Measurements from ENCODE around the gene CD300LD. TPM values are rescaled to one million over a fixed set of nuclear protein-coding genes. Genes with fewer than 3 reads are reported as not detected.
"Not testable (repeated sequence)": the region's sequence is repeated elsewhere in the genome, so short reads cannot be mapped to it uniquely, and the experiment has no call there.

The CD300LD gene
- not detected in 2 replicates for total RNA-seq

DNA sequence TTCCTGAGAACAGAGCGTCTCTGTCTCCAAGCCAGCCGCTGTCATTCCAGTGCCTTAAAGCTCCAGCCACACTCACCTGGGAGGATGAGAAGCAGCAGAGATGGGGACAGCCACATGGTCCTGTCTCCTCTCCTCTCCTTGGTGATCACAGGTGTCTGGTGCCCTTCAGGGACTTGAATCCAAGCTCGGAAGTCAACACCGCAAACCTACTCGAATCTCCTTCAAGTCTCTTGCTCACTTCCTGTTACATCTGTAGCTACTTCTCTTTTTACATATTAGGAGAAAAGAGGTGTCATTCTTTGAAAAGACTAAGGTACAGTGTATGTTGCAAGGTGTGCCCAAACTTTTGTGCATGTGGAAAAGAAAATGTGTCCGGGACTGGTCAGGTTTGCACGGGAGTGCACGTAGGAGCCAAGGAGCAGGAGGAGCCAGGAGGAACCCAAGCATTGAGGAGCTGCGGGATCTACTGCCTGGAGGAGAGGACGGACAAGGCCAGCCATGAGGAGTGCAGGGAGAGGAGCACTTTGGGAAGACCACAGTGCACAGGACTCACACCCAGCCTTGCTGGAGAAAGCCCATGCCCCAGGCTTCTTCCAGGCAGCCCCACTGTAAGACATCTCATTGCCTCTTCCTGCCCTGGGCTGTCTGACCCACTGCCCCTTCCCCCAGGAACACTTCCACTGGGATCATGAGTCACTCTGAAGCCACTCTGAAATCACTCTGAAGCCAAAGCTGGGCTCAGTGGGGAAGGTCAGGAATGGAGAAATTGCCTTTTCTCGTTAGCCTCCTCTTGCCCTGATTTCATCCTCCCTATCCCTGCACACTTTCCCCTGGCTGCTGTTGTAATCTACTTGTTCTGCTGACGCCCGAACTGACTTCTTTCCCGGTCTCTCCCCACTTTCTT lies at the start of gene CD300LD:
TSS of gene CD300LD (minus strand) at position 197 of the 904 bp plus-strand sequence. CDS start at position 116, 81 bp downstream.
- DNase-seq (ENCODE audit: low read depth): no peak
- Histone ChIP-seq H3K4me3 (ENCODE audit: low read depth, low read length) (no peak within 1 kb of the TSS), H3K36me3 (ENCODE audit: control insufficient read depth, insufficient read depth, low read length) (no peaks in the 10 kb centered on the region), H3K27me3 (ENCODE audit: control insufficient read depth, insufficient read depth, low read length) (peaks cover 3% of the 10 kb centered on the region)
- no peak for TF ChIP-seq CTCF (IDR thresholded peaks at IDR 0.05; ENCODE audit: insufficient read depth, low read length, poor library complexity, severe bottlenecking)

DNA sequence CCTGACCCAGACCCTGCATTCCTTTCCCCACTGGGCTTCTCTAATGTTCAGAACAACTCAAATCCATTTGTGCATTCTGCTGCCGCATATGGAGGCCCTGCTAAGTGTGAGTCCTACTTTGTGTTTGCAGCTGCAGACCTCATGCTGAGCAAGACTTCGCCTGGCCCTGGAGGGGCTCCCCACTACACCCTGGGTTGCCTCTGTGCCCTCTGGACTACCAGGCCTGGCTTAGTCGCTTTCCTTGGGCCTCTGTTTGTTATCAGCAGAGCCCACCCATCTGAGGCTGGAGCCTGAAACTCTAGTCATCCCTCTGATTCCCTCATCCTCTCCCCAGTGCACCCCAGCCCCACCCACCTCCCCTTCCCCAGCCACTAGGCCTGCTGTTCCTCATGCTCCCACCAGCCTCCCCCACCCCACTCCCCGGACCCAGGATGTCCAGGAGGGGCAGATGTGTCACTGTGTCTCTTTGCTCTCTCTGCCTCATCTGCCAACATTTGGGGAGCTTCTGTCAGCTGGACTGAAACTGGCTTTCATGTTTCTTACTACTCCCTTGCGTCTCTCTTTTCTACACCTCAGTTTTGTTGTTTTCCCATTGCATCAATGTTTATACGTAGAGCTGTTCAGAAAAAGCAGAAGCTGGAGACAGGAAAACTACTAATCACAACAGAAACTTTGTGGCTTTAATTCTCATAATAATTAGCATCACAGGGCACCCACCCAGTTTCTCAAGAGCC lies 49.3 kb upstream of the CD300LD start:
- H3K27me3 ChIP-seq (ENCODE audit: control insufficient read depth, insufficient read depth, low read length): peaks cover 2% of the 10 kb centered on the region
- no peaks in the 10 kb centered on the region for H3K36me3 ChIP-seq (ENCODE audit: control insufficient read depth, insufficient read depth, low read length)
- TF ChIP-seq CTCF (IDR thresholded peaks at IDR 0.05; ENCODE audit: insufficient read depth, low read length, poor library complexity, severe bottlenecking): no peak
- no peak for DNase-seq (ENCODE audit: low read depth)
- H3K4me3 ChIP-seq (ENCODE audit: low read depth, low read length): no peak overlapping the region

GRCh38 chr17:74639704-74640151 lies 47.6 kb upstream of the CD300LD start:
- peaks cover 2% of the 10 kb centered on the region for H3K27me3 ChIP-seq (ENCODE audit: control insufficient read depth, insufficient read depth, low read length)
- H3K36me3 ChIP-seq (ENCODE audit: control insufficient read depth, insufficient read depth, low read length): no peaks in the 10 kb centered on the region
- H3K4me3 ChIP-seq (ENCODE audit: low read depth, low read length): no peak overlapping the region
- DNase-seq (ENCODE audit: low read depth): no peak
- TF ChIP-seq CTCF (IDR thresholded peaks at IDR 0.05; ENCODE audit: insufficient read depth, low read length, poor library complexity, severe bottlenecking): no peak

- DNase-seq (ENCODE audit: low read depth): no peak
- Histone ChIP-seq H3K27me3 (ENCODE audit: control insufficient read depth, insufficient read depth, low read length) (peaks cover 2% of the 10 kb centered on the region), H3K4me3 (ENCODE audit: low read depth, low read length) (no peak overlapping the region), H3K36me3 (ENCODE audit: control insufficient read depth, insufficient read depth, low read length) (no peaks in the 10 kb centered on the region)
- TF ChIP-seq CTCF (IDR thresholded peaks at IDR 0.05; ENCODE audit: insufficient read depth, low read length, poor library complexity, severe bottlenecking): no peak
Measured at GRCh38 chr17:74637926-74638325, 45.8 kb upstream of the CD300LD start.

- no peak for DNase-seq (ENCODE audit: low read depth)
- Histone ChIP-seq H3K36me3 (ENCODE audit: control insufficient read depth, insufficient read depth, low read length) (no peaks in the 10 kb centered on the region), H3K27me3 (ENCODE audit: control insufficient read depth, insufficient read depth, low read length) (peaks cover 2% of the 10 kb centered on the region), H3K4me3 (ENCODE audit: low read depth, low read length) (no peak overlapping the region)
- no peak for TF ChIP-seq CTCF (IDR thresholded peaks at IDR 0.05; ENCODE audit: insufficient read depth, low read length, poor library complexity, severe bottlenecking)
Measured at GRCh38 chr17:74637265-74637664, 45.2 kb upstream of the CD300LD start.

DNA sequence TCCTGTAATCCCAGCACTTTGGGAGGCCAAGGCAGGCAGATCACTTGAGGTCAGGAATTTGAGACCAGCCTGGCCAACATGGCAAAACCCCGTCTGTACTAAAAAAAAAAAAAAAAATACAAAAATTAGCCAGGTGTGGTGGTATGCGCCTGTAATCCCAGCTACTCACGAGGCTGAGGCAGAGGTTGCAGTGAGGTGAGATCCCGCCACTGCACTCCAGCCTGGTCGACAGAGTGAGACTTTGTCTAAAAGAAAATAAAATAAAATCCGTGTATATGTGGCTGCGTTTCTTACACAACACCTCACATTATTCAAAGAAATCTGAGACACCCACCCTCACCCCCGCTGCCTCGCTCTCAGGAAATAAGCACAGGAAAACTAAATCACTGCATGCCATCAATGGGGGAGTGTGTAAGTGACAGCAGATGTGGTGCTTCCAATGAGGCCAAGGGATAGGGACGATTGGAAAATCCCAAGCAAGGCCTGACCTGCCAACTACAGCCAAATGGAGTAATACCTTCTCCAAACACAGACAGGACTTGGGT lies 44.5 kb upstream of the CD300LD start:
- not testable (repeated sequence) for DNase-seq (ENCODE audit: low read depth); H3K4me3 ChIP-seq (ENCODE audit: low read depth, low read length); H3K27me3 ChIP-seq (ENCODE audit: control insufficient read depth, insufficient read depth, low read length); H3K36me3 ChIP-seq (ENCODE audit: control insufficient read depth, insufficient read depth, low read length)
